Stimulated activated CD4-positive, alpha-beta T cell treated with anti-CD3 and anti-CD28 coated beads, TNF-alpha, amount 100 ng/mL, for 24 hours (primary cell): Measurements from ENCODE around the gene HNF1B.

Experiments
- DNase-seq, 3 experiments: peaks; one replicate each; pipeline ENCODE4 v3.0.0-alpha.2; 2020; ENCODE audit warnings: low read depth in 3 of 3

Gene HNF1B

DNA sequence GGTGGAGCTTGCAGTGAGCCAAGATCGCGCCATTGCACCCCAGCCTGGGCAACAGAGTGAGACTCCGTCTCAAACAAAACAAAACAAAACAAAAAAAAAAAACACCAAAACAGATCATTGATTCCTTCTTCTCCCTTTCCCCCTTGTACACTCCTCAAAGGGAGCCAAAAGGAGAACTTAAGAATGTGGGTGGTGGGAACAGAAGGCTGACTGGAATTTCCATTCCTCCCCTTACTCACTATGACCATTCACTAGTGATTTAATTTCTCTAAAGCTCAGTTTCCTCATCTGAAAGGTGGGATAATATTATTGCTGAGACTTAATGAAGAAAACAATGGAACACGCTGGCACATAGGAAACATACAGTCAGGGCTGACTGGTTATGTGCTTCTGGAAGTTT, 17.1 kb upstream of the HNF1B start:
- DNase-seq, result no peak

DNA sequence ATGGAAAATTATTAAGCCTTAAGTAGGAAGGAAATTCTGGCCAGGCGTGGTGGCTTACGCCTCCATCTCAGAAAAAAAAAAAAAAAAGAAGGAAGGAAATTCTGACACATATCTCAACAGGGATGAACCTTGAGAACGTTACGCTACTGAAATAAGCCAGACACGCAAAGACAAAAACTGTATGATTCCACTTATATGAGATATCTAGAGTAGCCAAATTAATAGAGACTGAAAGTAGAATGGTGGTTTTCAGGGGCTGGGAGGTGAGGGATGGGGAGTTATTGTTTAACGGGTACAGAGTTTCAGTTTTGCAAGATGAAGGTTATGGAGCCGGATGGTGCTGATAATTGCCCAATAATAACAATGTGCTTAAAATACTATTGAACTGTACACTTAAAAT, 16.2 kb upstream of the HNF1B start:
- no peak for DNase-seq

DNA sequence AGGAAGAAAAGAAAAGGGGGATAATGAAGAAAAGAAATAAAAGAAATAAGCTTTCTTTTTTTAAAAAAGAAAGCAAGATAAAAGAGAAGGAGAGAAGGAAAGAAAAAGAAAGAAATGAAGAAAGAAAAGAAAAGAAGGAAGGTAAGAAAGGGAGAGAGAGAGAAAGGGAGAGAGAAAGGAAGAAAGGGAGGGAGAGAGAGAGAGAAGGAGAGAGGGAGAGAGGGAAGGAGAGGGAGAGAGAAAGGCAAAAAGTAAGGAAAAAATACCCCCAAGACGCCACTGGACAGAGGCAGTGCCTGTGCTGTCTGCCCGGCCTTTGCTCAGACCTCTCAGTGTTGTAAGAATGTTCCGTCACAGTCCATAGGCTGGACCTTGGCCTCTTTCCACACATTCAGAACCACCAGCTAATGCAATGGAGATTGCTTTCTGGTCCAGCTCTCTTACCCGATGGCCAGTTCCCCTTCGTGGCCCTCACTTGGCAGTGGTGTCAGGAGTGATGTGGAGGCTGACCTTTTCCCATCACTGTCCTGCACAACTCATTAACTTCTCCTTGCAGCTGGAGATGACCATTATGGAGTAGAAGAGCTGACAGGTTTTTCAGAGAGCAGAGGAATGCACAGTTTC, 14.3 kb upstream of the HNF1B start:
- no peak for DNase-seq

DNA sequence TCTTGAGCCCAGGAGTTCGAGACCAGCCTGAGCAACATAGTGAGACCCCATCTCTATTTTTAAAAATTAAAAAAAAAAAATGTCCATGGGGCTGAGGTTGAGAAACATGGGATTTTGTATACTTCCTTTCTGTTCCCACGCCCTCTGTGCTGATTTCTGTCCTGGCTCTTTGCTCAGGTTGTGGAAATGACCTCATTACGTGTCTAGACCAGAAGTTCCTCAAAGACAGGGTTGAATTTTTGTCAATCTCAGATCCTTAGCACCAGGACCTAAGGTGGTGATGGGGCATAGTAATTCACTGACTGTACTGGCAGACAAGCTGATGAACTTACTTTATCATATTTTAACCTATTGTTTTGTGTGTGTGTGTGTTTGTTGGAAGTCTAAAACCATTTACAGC, 11.2 kb upstream of the HNF1B start:
- no peak for DNase-seq

DNA sequence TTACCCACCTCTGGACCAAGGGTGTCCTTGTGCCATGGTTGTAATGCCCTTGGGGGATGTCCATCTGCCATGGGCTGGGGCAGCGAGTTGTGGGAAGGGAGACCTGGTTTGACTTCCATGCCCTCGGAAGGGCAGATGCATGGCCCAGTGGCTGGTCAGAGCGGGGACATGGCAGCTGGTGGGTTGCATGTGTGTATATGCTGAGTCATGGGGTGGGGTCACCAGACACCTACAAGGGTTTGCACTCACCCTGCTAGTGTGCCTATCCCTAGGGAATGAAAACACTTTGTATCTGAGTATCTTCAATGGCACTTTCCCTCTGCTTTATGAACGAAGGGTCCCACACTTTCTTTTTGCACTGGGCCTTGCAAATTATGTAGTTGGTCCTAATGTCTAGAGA, 10.6 kb upstream of the HNF1B start:
- no peak for DNase-seq

DNA sequence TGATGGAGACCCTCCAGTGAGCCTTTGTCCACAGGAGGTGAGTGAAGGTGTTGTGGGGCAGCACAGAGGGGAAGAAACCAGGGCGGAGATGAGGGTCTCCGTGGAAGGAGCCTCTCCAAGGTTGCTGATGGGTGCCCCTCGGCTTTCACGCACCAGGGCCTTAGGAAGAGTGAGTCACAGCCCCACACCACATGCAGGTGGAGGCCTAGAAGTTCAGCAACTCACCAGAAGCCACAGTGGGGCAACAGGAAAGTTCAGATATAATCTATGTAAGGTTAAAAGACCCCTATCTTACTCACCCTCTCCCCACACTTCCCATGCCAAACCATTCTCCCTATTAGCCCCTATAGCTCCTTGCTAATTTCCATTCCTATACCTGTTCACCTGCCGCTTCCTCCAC, 9.5 kb upstream of the HNF1B start:
- DNase-seq, result no peak

DNA sequence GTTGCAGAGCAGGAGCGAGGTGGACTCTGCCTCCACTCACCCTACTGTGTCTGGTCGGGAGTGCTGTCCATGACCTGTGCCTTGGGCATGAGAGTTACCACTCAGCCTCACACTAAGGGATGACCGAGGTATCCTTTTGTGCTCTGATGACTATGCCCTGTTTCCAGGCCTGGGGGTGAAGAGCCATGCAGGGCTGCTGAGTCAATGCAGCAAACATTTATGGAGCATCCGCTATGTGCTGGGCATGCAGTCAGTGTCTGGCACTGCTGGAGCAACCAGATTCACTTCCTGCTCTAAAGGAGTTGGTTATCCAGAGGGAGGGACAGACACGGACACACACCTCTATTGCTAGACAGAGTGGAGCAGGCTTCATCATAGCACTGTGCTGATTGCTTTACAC, 7.6 kb upstream of the HNF1B start:
- no peak for DNase-seq

DNA sequence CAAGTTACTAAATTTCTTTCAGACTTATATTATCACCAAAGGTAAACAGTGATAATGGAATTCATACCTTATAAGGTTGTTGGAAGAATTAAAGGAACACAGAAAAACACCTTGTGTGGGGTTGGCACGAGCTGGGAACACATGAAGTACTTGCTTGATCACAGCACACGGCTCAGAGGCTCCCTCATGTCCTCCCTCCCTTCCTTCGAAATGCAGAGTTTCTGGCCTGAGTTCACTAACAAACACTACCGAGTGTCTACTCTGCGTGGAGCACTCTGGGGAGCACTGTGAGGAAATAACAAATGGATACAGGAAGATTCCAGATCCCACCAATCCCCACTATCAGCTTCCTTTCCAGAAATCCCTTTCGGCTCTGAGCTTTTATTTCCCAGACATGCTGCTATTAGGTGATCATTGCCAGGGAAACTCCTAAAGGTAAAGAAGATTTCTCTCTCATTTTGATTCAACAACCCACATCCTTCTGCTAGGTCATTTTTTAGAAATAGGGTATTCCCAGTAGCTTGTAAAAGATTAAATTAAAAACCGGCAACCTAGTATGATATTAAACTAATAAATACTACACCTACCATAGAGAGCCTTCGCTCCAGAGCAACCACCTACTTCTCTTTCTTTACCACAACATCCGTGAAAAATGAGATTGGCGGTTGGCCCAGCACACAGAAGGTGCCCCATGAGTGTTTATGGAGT, 6.1 kb upstream of the HNF1B start:
- DNase-seq, result no peak

DNA sequence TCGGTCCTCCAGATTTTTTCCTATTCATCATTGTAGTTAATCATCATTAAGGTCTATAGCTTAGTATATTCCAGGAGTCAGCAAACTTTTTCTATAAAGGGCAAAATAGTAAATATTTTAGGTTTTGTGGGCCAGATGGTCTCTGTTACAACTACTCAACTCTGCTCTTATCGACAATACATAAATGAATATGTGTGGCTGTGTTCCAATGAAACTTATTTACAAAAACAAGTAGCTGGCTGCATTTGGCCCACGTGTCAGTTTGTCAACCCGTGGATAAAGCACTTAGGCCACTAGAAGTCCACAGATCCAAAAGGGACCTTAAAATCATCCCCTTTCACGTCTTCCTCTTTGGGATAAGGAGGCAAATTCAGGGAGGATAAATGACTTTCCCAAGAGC, 5.4 kb upstream of the HNF1B start:
- DNase-seq, result no peak

DNA sequence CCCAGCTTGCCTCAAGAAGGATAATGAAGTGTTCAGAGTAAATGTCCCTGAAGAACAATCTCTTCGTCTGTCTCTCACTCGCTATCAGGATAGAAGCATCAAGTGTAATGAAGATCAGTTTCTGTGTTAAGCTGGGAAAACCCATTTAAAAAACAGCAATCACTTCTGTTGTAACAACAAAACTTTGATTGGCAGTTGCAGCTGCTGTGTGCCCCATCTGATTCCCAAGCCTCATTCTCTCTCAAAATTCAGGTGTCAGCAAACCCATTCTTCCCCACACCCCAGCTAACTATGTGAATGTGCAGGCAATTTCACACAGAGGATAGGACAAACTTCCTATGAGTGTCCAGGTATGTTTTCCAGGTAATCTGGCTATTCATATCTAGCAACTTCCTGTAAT, 2.4 kb upstream of the HNF1B start:
- no peak for DNase-seq

DNA sequence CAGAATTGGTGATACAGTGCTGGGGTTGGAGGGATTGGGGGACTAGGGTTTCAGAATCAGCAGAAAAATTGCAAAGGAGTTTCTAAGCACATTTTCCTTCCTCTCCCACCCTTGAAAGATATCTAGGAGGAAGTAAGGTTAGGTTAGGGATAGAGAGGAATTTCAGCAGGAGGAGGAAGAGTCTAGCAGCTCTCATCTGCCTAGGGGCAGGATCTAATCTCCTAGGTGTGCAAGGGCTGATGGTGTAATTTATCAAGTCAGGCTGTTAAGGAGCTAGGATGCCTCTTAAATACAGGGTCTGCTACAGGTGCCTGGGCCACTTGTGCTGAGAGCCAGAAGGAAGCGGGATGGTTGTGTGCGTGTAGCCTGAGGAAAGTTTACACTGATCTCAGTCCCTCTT, 1.8 kb upstream of the HNF1B start:
- no peak for DNase-seq

DNA sequence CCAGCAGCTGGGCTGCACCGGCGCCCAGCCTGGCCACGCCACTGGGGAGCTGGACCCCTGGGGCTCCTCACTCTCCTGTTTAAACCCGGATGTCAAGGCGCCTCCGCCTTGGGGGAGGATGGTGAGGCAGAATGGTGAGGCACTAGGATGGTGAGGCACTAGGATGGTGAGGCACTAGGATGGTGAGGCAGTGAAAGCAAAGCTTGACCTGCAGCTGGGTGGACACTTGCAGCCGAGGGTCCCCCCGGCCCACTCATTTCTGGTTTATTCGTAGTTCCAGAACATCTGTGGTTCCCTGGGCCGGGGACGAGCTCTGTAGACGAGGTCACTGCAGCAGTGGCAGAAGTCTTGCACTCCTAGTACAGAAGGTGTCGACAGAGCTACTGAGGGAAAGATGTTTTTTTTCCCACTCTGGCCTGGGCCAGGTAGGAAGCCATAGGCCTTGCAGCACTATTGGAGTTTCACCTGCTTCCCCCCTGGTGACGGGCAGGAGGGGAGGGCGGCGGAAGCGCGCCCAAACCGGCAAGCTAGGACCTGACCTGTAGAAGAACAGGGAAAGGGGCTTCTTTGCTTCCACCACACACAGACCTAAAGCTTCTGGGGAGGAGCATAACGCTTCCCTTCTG, 1.1 kb upstream of the HNF1B start:
- DNase-seq, result no peak

DNA sequence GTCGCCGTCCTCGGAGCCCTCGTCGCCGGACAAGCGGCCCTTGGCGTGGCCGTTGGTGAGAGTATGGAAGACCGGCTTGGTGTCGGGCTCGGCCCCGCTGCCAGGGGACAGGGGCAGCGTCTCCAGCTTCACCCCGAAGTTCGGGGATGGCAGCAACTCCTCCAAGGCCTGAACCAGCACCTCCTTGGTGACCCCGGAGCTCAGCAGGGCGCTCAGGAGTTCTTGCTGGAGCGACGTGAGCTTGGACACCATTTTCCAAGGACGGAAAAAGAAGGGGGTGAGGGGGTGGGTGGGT, 279 bp downstream of the HNF1B start:
- DNase-seq, result no peak

DNA sequence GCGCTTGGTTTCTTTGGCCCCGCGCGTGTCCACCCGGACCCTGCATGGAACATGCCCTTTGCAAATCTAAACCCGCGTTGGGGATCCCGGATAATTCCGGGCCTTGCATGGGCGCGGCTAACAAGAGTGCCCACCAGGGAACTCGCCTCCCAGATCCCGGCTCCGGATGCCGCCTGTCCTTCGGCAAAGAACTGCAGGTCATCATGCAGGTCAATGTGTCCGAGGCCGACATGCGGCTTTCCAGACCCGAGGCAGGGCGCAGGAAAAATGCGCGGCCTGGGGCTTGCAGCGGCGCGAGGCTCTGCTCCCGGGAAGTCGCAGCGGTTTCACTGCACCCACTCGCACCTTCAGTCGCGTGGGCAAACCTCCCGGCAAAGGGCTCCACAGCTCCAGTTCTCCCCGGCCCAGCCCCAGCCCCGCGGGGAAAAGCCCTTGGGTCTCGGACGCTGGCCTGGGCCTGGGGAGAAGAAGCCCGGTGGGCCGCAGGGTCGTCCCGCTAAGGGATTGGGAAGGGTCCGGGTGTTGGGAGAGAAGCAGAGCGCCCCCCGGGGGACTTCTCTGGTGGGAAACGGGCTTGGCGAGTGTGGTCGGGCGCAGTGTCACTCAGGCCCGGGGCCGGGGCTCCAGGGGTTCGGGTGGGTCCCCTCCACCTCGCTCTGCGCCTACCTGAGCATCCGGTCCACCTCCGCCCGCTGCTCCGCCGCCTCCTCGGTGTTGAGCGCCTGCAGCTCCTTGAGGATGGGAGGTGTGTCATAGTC, 805 bp downstream of the HNF1B start:
- DNase-seq, result no peak

DNA sequence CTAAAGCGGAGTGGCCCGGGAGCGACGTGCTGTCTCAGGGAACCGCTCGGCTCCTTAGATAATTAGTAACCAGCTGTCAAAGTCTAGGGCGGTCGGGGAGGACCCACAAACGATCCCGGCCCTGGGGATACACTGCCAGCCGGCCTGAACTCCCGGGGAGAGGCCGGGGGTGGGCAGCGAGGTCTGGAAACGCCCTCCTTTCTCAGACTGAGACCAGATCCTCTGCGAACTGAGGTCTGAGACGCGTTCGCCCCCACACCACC, 1.3 kb downstream of the HNF1B start:
- DNase-seq, result no peak

DNA sequence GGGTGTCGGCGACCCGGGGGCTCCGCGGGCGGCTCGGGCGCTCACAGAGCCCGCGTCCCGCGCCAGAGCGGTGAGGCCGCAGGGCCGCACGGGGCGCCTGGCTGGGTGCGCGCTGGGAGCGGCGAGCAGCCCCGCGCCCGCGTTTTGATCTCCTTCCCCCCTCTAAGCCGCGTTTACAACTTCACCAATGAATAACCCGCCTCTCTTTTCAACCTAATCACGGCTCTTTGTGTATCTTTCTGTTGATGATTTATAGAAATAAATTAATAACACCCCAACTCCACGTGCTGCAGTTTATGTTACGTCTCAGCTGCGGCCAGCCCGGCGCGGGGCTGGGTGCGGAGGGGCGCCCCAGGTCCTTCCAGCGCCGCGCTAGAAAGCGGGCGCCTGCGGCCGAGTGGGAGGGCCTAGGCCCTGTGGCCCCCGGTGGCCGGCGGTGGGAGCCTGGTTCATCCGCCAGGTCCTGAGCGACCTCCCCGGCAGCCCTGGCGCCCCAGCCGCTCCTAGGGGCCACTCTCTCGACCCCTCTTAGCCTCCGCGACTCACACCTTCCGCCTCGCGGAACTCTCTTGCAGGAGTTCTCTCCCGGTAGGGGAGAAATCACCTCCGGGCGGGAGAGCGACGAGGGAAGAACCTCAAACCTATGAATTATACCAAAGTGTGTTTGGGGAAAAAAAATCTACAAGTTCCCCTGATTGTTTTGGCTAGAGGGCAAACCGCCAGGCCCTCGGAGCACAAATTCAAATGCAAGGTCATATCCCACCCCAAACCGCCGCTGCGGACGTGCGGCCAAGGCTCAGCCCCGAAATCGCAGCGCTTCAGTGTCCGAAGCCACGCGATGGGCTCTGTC, 1.9 kb downstream of the HNF1B start:
- DNase-seq, result no peak

DNA sequence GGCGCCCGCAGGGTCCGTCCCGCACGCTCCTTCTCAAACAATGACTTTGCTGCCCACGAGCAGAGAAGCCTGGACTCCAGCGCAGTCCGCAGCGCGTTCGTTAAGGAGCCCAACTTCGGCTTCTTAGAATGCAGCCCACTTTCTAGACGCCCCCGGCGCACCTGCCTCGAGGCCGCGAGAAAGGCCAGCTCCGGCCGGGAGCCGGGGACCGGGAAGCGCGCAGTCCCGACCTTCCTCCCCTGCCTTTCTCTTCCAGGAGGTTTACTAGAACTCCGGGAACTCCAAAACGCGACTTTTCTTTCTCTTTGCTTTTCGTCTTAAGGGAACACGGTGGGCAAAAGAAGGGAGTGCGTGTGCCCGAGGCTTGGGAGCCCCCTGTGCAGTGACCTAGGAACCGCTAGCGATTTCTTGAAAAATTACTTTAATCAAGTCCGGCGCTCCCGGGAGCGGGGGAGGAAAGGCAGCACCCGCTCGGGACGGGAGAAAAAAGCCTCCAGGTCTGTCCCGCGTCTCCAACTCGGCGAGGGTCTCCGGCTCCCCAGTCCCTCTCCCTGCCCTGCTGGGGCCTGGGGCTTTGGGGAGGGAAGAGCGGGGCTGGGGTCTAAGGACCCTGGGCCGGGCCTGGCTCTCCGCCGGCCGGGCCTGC, 2.6 kb downstream of the HNF1B start:
- no peak for DNase-seq

DNA sequence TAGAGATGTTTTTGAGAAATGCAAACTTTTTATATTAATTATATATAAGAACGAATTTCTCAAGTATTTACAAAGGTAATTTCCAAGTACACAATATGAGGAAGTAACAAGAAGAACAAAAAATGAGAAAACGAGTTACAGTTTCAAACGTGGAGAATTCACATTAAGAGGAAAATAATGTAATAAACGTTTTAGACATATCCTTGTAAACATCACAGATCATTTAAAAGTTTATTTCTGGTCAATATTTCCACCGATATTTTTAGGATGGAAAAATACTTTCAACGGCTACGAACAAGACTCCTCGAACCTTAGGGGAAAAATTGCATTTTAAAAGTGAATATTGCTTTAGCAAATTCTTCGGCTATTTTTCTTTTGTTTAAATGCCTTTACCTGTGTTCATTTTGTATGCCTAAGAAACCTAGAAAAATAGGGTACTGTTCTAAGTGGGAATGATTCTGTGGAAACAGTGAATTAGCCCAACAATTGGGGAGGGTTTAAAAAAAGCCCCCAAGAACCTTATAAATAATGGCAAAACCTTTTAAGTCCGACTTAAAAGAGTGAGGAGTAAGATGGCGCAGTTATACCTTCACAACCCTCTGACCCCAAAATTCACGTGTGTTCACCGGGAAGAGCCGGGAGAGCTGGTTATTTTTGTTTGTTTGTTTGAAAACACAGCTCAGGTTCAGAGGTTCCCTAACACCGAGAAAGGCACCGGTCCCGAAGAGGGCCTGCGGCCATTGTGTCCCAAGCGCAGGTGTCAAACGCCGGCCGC, 3.3 kb downstream of the HNF1B start:
- no peak for DNase-seq

DNA sequence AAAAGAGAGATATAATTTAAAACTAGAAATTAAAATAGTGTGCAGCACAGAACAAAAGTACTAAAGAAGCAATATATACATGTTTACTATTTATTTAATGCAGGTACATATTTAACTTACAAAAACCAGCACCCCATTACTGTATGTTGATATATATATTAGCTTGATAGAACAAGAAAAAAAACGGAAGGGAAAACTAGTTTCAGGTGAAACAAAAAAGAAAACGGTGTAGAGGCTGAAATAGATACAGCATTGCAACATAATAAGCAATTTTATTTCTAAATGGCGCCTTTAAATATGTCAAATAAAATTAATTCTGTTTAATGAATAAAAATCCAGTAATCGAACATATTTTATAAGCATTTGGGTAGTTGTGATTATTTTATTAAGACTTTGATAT, 3.9 kb downstream of the HNF1B start:
- DNase-seq, result no peak

DNA sequence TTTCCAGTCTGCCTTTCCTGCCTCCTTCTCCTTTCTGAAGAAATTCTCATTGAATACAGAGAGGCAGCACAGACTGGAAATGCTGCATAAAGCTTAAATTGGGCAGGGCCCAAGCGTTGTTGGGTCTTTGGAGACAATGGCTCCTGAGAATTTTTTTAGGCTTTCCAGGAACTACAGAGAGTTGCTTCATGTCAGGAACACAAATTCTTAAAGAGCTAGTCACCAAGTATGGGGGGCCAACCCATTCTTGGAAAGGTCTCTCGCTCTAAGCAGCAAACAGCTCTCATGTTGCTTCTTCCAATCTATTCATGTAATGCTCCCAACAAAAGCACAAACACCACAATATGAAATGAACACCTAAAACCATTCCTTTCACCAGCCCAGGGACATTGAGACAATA, 6.9 kb downstream of the HNF1B start:
- DNase-seq, result no peak

DNA sequence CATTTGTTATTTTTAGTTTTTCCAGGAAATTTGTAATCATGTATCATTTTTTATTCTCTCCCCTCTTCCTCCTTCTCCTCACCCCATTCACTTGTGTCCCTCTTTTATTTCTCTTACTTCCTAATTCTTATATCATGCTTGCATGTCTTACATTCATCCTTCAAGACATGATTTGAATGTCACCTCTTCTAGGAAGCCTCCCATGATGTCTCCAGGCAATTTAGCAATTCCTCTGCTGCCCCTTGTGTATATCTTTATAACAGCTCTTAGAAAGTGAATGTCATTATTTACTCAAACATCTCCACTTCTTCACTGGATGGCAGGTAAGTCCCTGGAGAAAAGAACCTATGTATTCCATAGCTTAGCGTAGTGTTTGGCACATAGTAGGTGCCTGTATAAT, 7.8 kb downstream of the HNF1B start:
- DNase-seq, result no peak
